CD4-positive, alpha-beta T cell (primary cell): Measurements from ENCODE around the gene WDR37. TPM values are rescaled to one million over a fixed set of nuclear protein-coding genes. Genes with fewer than 3 reads are reported as not detected.

Experiments
- ATAC-seq: fragments of 200-7000 bp; cut with Tn5 transposase; one replicate; pipeline ENCODE4 v1.10.0; 2022; ENCODE audit warnings: mild to moderate bottlenecking; ENCODE audit not compliant: poor library complexity
- CTCF ChIA-PET: fragments of 350-600 bp; sonication (Branson Sonifier 250); formaldehyde crosslinking; loops from one replicate; lab custom pipeline; 2021; ENCODE audit warnings: antibody characterized with exemption, inconsistent platforms; lab: Charles Lee
- POLR2A ChIA-PET: fragments of 350-600 bp; sonication (Branson Sonifier 250); formaldehyde crosslinking; loops from one replicate; lab custom pipeline; 2021; ENCODE audit warnings: antibody characterized with exemption, inconsistent platforms; lab: Charles Lee
- DNase-seq, 14 experiments: peaks; one replicate each; pipeline ENCODE4 v3.0.0-alpha.2; 2013 to 2020; ENCODE audit warnings: mixed read lengths in 2 of 14
- H3K27ac ChIP-seq, 2 donors: one replicate each; pipeline versions ENCODE4 v1.5.1 to v1.7.0; 2013; ENCODE audit warnings: low read length in 2 of 2, low read depth in 1 of 2, mild to moderate bottlenecking in 1 of 2
- H3K27me3 ChIP-seq, 2 experiments: 1 replicate in 1 of 2; 2 replicates in 1 of 2; pipeline versions ENCODE4 v1.6.1 to v1.7.0; 2013; ENCODE audit warnings: low read length in 2 of 2, control low read depth in 1 of 2, mild to moderate bottlenecking in 1 of 2, moderate library complexity in 1 of 2; ENCODE audit not compliant: insufficient read depth in 2 of 2, control insufficient read depth in 1 of 2
- H3K36me3 ChIP-seq: one replicate; pipeline ENCODE4 v1.6.1; 2013; ENCODE audit warnings: low read length, control low read depth; ENCODE audit not compliant: insufficient read depth
- H3K4me1 ChIP-seq: one replicate; pipeline ENCODE4 v1.6.1; 2013; ENCODE audit warnings: low read length, control low read depth; ENCODE audit not compliant: insufficient read depth
- H3K4me3 ChIP-seq: one replicate; pipeline ENCODE4 v1.5.1; 2013; ENCODE audit warnings: mild to moderate bottlenecking, low read length, moderate library complexity
- H3K9me3 ChIP-seq, 2 experiments: 1 replicate in 1 of 2; 2 replicates in 1 of 2; pipeline versions ENCODE4 v1.6.1 to v1.7.0; 2013; ENCODE audit warnings: low read length in 2 of 2, mild to moderate bottlenecking in 2 of 2, control low read depth in 1 of 2, moderate library complexity in 1 of 2; ENCODE audit not compliant: control insufficient read depth in 1 of 2, insufficient read depth in 1 of 2
- H3K27ac Mint-ChIP-seq: one replicate; pipeline ENCODE4 v1.8.0; 2020; ENCODE audit warnings: mixed read lengths
- H3K27me3 Mint-ChIP-seq: one replicate; pipeline ENCODE4 v1.8.0; 2021; ENCODE audit warnings: mixed read lengths
- H3K36me3 Mint-ChIP-seq: one replicate; pipeline ENCODE4 v1.8.0; 2021; ENCODE audit warnings: low read depth, mixed read lengths
- H3K4me1 Mint-ChIP-seq: one replicate; pipeline ENCODE4 v1.8.0; 2021; ENCODE audit warnings: low read depth, mixed read lengths
- H3K4me3 Mint-ChIP-seq: one replicate; pipeline ENCODE4 v1.8.0; 2020; ENCODE audit warnings: mild to moderate bottlenecking, mixed read lengths
- H3K9me3 Mint-ChIP-seq: one replicate; pipeline ENCODE4 v1.8.0; 2020; ENCODE audit warnings: mixed read lengths
- intact Hi-C, 2 experiments: fragments of 100-400 bp; cut with DNase I in 1 of 2; cut with micrococcal nuclease in 1 of 2; formaldehyde crosslinking; loops; one replicate each; pipeline versions ENCODE4 v1.15.1 to v1.9.0; 2023 to 2025; cut with DNase I, micrococcal nuclease
- total RNA-seq, 174 experiments: library from RNA in 2 of 174; stranded (reverse) in 2 of 174; gene quantifications; one replicate each; pipeline ENCODE4 v1.2.3 and lab custom pipeline; 2021 to 2026
- TF ChIP-seq, protein P1 (sequence below): fragments of 200-600 bp; IDR thresholded peaks from one replicate; pipeline ENCODE4 v1.8.0; 2022; ENCODE audit warnings: antibody characterized with exemption, mild to moderate bottlenecking

Gene WDR37
- total RNA-seq, 2 experiments from 2014 or later, result 17.0 to 17.7 TPM

DNA sequence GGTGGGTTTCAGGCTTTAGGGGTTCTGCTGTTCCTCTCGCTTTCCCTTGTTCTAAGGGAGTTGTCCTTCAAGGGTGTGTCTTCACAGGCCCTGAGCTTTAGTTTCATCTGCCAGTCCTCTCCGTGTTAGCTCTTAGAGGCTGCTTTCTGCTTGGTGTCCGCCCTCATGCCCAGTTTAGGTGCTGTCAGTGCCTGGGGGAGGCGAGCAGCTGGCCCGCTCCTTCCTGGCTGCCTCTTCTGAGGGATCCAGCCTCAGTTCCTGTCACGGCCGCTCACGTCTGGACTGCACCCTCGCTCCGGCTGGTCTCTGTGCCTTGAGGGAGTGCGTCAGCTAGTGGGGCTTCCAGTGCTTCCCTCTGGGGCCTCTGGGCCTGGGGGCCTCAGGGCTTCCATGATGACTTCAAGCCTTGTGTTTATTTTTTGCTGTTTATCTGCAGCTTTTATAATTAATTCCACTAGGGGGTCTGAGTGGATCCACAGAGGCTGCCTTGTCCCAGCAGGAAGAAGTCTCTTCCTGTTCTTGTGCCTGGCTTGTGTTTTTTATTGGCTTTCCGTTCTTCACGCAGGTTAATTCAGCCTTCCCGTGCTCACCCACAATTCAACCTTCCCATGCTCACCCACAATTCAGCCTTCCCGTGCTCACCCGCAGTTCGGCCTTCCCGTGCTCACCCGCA, 33.0 kb downstream of the WDR37 start:
- no peaks in the 10 kb centered on the region for H3K27me3 Mint-ChIP-seq
- DNase-seq (no peak), ATAC-seq (no peak)
- Histone ChIP-seq H3K36me3 (peaks cover 89% of the 10 kb centered on the region), H3K27me3 (no peaks in the 10 kb centered on the region), H3K27ac (no peak overlapping the region), H3K4me3 (no peak overlapping the region), H3K9me3 (no peaks in the 10 kb centered on the region), H3K4me1 (no peaks in the 10 kb centered on the region)
- ChIA-PET POLR2A (no interaction called here), CTCF (no interaction called here)
- TF ChIP-seq, protein P1, sequence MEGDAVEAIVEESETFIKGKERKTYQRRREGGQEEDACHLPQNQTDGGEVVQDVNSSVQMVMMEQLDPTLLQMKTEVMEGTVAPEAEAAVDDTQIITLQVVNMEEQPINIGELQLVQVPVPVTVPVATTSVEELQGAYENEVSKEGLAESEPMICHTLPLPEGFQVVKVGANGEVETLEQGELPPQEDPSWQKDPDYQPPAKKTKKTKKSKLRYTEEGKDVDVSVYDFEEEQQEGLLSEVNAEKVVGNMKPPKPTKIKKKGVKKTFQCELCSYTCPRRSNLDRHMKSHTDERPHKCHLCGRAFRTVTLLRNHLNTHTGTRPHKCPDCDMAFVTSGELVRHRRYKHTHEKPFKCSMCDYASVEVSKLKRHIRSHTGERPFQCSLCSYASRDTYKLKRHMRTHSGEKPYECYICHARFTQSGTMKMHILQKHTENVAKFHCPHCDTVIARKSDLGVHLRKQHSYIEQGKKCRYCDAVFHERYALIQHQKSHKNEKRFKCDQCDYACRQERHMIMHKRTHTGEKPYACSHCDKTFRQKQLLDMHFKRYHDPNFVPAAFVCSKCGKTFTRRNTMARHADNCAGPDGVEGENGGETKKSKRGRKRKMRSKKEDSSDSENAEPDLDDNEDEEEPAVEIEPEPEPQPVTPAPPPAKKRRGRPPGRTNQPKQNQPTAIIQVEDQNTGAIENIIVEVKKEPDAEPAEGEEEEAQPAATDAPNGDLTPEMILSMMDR, result no peak
- H3K4me1 Mint-ChIP-seq, result peaks cover 20% of the 10 kb centered on the region
- no peaks in the 10 kb centered on the region for H3K9me3 Mint-ChIP-seq
- H3K4me3 Mint-ChIP-seq, result no peak overlapping the region
- H3K36me3 Mint-ChIP-seq, result peaks cover 73% of the 10 kb centered on the region
- peak overlapping the region; percentile 6 for H3K27ac Mint-ChIP-seq
- intact Hi-C loops, result no loop called here

GRCh38 chr10:1090696-1091095, 34.5 kb downstream of the WDR37 start:
- TF ChIP-seq, protein P1, result no peak
- ChIA-PET POLR2A (no interaction called here), CTCF (interaction anchor here (0.5 kb wide), 1 partner anchor 1916 kb away, joined by 3 read pairs; no protein-coding TSS in a partner anchor)
- Histone ChIP-seq H3K27me3 (no peaks in the 10 kb centered on the region), H3K9me3 (no peaks in the 10 kb centered on the region), H3K36me3 (peaks cover 89% of the 10 kb centered on the region), H3K27ac (no peak overlapping the region), H3K4me1 (no peaks in the 10 kb centered on the region), H3K4me3 (no peak overlapping the region)
- H3K36me3 Mint-ChIP-seq, result peaks cover 58% of the 10 kb centered on the region
- no peak for DNase-seq
- H3K4me1 Mint-ChIP-seq, result peaks cover 20% of the 10 kb centered on the region
- H3K9me3 Mint-ChIP-seq, result no peaks in the 10 kb centered on the region
- H3K4me3 Mint-ChIP-seq, result no peak overlapping the region
- intact Hi-C loops, result no loop called here
- ATAC-seq, result no peak
- H3K27ac Mint-ChIP-seq, result no peak overlapping the region
- H3K27me3 Mint-ChIP-seq, result no peaks in the 10 kb centered on the region

- no peak for ATAC-seq
- TF ChIP-seq, protein P1, result no peak
- Histone ChIP-seq H3K27me3 (no peaks in the 10 kb centered on the region), H3K4me1 (no peaks in the 10 kb centered on the region), H3K36me3 (peaks cover 88% of the 10 kb centered on the region), H3K4me3 (no peak overlapping the region), H3K9me3 (no peaks in the 10 kb centered on the region), H3K27ac (no peak overlapping the region)
- Mint-ChIP-seq H3K9me3 (no peaks in the 10 kb centered on the region), H3K4me1 (peaks cover 4% of the 10 kb centered on the region), H3K36me3 (peaks cover 32% of the 10 kb centered on the region), H3K27ac (peak overlapping the region; percentile 24), H3K27me3 (no peaks in the 10 kb centered on the region), H3K4me3 (no peak overlapping the region)
- DNase-seq, result no peak
- ChIA-PET CTCF (no interaction called here), POLR2A (no interaction called here)
- intact Hi-C loops, result no loop called here
Measured at GRCh38 chr10:1093696-1094095, 37.5 kb downstream of the WDR37 start.
